Uterus (tissue), 4 donors: Measurements from ENCODE around the gene SLC28A3. TPM values are rescaled to one million over a fixed set of nuclear protein-coding genes. Genes with fewer than 3 reads are reported as not detected.

Experiments used
- DNase-seq, 2 donors: peaks; one replicate each; pipeline ENCODE4 v3.0.0-alpha.2; 2019 to 2020
- H3K27ac ChIP-seq, 2 donors: fragments of 200-600 bp; sonication (generic); 1 replicate in 1 of 2; 2 replicates in 1 of 2; pipeline ENCODE4 v1.5.1; 2016 to 2018
- H3K27me3 ChIP-seq, 2 donors: fragments of 200-600 bp; sonication (generic); one replicate each; pipeline ENCODE4 v1.5.1; 2018 to 2019; ENCODE audit warnings: control low read depth in 1 of 2
- H3K36me3 ChIP-seq, 2 donors: fragments of 200-600 bp; sonication (generic); one replicate each; pipeline ENCODE4 v1.5.1; 2019; ENCODE audit warnings: control low read depth in 1 of 2
- H3K4me1 ChIP-seq, 2 donors: fragments of 200-600 bp; sonication (generic); one replicate each; pipeline ENCODE4 v1.5.1; 2018 to 2019; ENCODE audit warnings: control low read depth in 1 of 2
- H3K4me3 ChIP-seq, 2 donors: fragments of 200-600 bp; sonication (generic); 1 replicate in 1 of 2; 2 replicates in 1 of 2; pipeline ENCODE4 v1.5.1; 2018 to 2019; ENCODE audit warnings: mild to moderate bottlenecking in 1 of 2
- H3K9me3 ChIP-seq, 2 donors: fragments of 200-600 bp; sonication (generic); one replicate each; pipeline ENCODE4 v1.5.1; 2019; ENCODE audit warnings: control low read depth in 1 of 2
- CTCF ChIP-seq, 4 experiments: fragments of 200-600 bp in 2 of 4; fragments of 450-650 bp in 2 of 4; sonication (generic) in 2 of 4; IDR thresholded peaks; one replicate each; pipeline ENCODE4 v1.5.1; 2016 to 2019; ENCODE audit warnings: antibody characterized with exemption in 4 of 4, mild to moderate bottlenecking in 2 of 4, moderate library complexity in 1 of 4
- POLR2A ChIP-seq, 2 donors: fragments of 450-650 bp; IDR thresholded peaks; one replicate each; pipeline ENCODE4 v1.6.1; 2016; ENCODE audit warnings: antibody characterized with exemption in 2 of 2, mild to moderate bottlenecking in 1 of 2, moderate library complexity in 1 of 2
- intact Hi-C: fragments of 100-400 bp; cut with DNase I; formaldehyde crosslinking; loops from one replicate; pipeline ENCODE4 v1.15.1; 2023; ENCODE audit warnings: low total_unique reads
- total RNA-seq, 4 donors: library from RNA; depleted of rRNA in 3 of 4; stranded (reverse); fragments of >200 nt in 3 of 4; gene quantifications; one replicate each; pipeline versions ENCODE4 v1.1.0 to v1.2.4, GENCODE V29; 2014 to 2023
- donor health status: DM: yes; HTN: yes; CAD: no.

The SLC28A3 gene
- total RNA-seq, 4 donors from 2014 or later, result 0.76 TPM; not detected in 3

- no peak for TF ChIP-seq CTCF (IDR thresholded peaks at IDR 0.05)
- TF ChIP-seq POLR2A (IDR thresholded peaks at IDR 0.05), result no peak
- H3K9me3 ChIP-seq, result no peaks in the 10 kb centered on the region
- no peaks in the 10 kb centered on the region for H3K4me1 ChIP-seq
- intact Hi-C loops, result no loop called here
- no peaks in the 10 kb centered on the region for H3K36me3 ChIP-seq
- no peak overlapping the region for H3K27ac ChIP-seq
- no peak overlapping the region for H3K4me3 ChIP-seq
- no peak for DNase-seq
- no peaks in the 10 kb centered on the region for H3K27me3 ChIP-seq
Observed at GRCh38 chr9:84254972-84255371, 85.6 kb downstream of the SLC28A3 start.

GRCh38 chr9:84251921-84252320, 88.6 kb downstream of the SLC28A3 start:
- H3K4me3 ChIP-seq, result no peak overlapping the region
- H3K27ac ChIP-seq, result no peak overlapping the region
- TF ChIP-seq POLR2A (IDR thresholded peaks at IDR 0.05) (no peak), CTCF (IDR thresholded peaks at IDR 0.05) (no peak)
- no peaks in the 10 kb centered on the region for H3K9me3 ChIP-seq
- no peaks in the 10 kb centered on the region for H3K36me3 ChIP-seq
- no peaks in the 10 kb centered on the region for H3K27me3 ChIP-seq
- H3K4me1 ChIP-seq, result no peaks in the 10 kb centered on the region
- no peak for DNase-seq
- intact Hi-C loops, result no loop called here

GRCh38 chr9:84241817-84242373, 98.7 kb downstream of the SLC28A3 start:
- Histone ChIP-seq H3K27ac (no peak overlapping the region), H3K36me3 (no peaks in the 10 kb centered on the region), H3K4me3 (no peak overlapping the region), H3K4me1 (no peaks in the 10 kb centered on the region), H3K9me3 (no peaks in the 10 kb centered on the region), H3K27me3 (no peaks in the 10 kb centered on the region)
- TF ChIP-seq POLR2A (IDR thresholded peaks at IDR 0.05), result no peak
- TF ChIP-seq CTCF (IDR thresholded peaks at IDR 0.05), result no peak
- no peak for DNase-seq
- intact Hi-C loops, result no loop called here

- H3K27ac ChIP-seq, result no peak overlapping the region
- no peaks in the 10 kb centered on the region for H3K36me3 ChIP-seq
- no peaks in the 10 kb centered on the region for H3K27me3 ChIP-seq
- H3K4me1 ChIP-seq, result no peaks in the 10 kb centered on the region
- no peak for TF ChIP-seq POLR2A (IDR thresholded peaks at IDR 0.05)
- TF ChIP-seq CTCF (IDR thresholded peaks at IDR 0.05), result no peak
- H3K4me3 ChIP-seq, result no peak overlapping the region
- DNase-seq, result no peak
- H3K9me3 ChIP-seq, result no peaks in the 10 kb centered on the region
- intact Hi-C loops, result no loop called here
Observed at GRCh38 chr9:84239343-84239742, 101.2 kb downstream of the SLC28A3 start.

- no peaks in the 10 kb centered on the region for H3K36me3 ChIP-seq
- H3K27me3 ChIP-seq, result no peaks in the 10 kb centered on the region
- H3K27ac ChIP-seq, result no peak overlapping the region
- H3K4me3 ChIP-seq, result no peak overlapping the region
- H3K4me1 ChIP-seq, result no peaks in the 10 kb centered on the region
- intact Hi-C loops, result no loop called here
- TF ChIP-seq POLR2A (IDR thresholded peaks at IDR 0.05) (no peak), CTCF (IDR thresholded peaks at IDR 0.05) (no peak)
- no peaks in the 10 kb centered on the region for H3K9me3 ChIP-seq
- no peak for DNase-seq
Observed at GRCh38 chr9:84238652-84239051, 101.9 kb downstream of the SLC28A3 start.
